Measurements from ENCODE around the gene ATP6V1E1. TPM values are rescaled to one million over a fixed set of nuclear protein-coding genes. Genes with fewer than 3 reads are reported as not detected.
"Not testable (repeated sequence)": the region's sequence is repeated elsewhere in the genome, so short reads cannot be mapped to it uniquely, and the experiment has no call there.

ATP6V1E1 gene
- total and polyA plus RNA-seq, 5 experiments from 2014 or later = 66.6 to 98.6 (median 86.9) TPM

- Mint-ChIP-seq H3K4me1 (no peaks in the 10 kb centered on the region), H3K27me3 (peaks cover 0 to 4% (median under 1%) of the 10 kb centered on the region in 5 donors), H3K4me3 (no peak overlapping the region), H3K36me3 (peaks cover 0 to 2% (median 0%) of the 10 kb centered on the region in 3 donors), H3K27ac (no peak overlapping the region), H3K9me3 (no peaks in the 10 kb centered on the region)
- no peak for ATAC-seq
- POLR2A ChIA-PET = no interaction called here
- no peak for DNase-seq
Observed at GRCh38 chr22:17576470-17576869, 52.1 kb downstream of the ATP6V1E1 start.

- H3K4me3 Mint-ChIP-seq = no peak overlapping the region
- POLR2A ChIA-PET = no interaction called here
- peaks cover 2 to 12% (median 6%) of the 10 kb centered on the region in 5 donors for H3K27me3 Mint-ChIP-seq
- no peak overlapping the region for H3K27ac Mint-ChIP-seq
- DNase-seq (no peak), ATAC-seq (no peak)
- H3K36me3 Mint-ChIP-seq = peaks cover 0 to 2% (median 0%) of the 10 kb centered on the region in 3 donors
- peaks cover 0 to 3% (median 0%) of the 10 kb centered on the region in 4 donors for H3K4me1 Mint-ChIP-seq
- H3K9me3 Mint-ChIP-seq = no peaks in the 10 kb centered on the region
Observed at GRCh38 chr22:17575681-17576080, 52.9 kb downstream of the ATP6V1E1 start.

- Mint-ChIP-seq H3K27me3 (peaks cover 2 to 14% (median 11%) of the 10 kb centered on the region in 5 donors), H3K9me3 (no peaks in the 10 kb centered on the region), H3K4me3 (no peak overlapping the region), H3K4me1 (peaks cover 0 to 4% (median 0%) of the 10 kb centered on the region in 4 donors), H3K36me3 (peaks cover 0 to 2% (median 0%) of the 10 kb centered on the region in 3 donors), H3K27ac (no peak overlapping the region)
- DNase-seq = no peak
- ATAC-seq = no peak
- POLR2A ChIA-PET = no interaction called here
Observed at GRCh38 chr22:17575151-17575550, 53.4 kb downstream of the ATP6V1E1 start.

GRCh38 chr22:17570851-17571631 is 57.5 kb downstream of the ATP6V1E1 start:
- Mint-ChIP-seq H3K36me3 (no peaks in the 10 kb centered on the region), H3K4me1 (peaks cover 0 to 4% (median 0%) of the 10 kb centered on the region in 4 donors), H3K27me3 (peaks cover 1 to 17% (median 11%) of the 10 kb centered on the region in 5 donors), H3K4me3 (no peak overlapping the region), H3K9me3 (no peaks in the 10 kb centered on the region), H3K27ac (peak overlapping the region in 1 of 10 donors; percentile 53)
- ATAC-seq (no peak), DNase-seq (no peak)
- POLR2A ChIA-PET = no interaction called here

GRCh38 chr22:17569971-17570511 is 58.5 kb downstream of the ATP6V1E1 start:
- no peak for DNase-seq
- H3K4me1 Mint-ChIP-seq = peaks cover 0 to 6% (median 0%) of the 10 kb centered on the region in 4 donors
- no peaks in the 10 kb centered on the region for H3K9me3 Mint-ChIP-seq
- no peak overlapping the region for H3K27ac Mint-ChIP-seq
- POLR2A ChIA-PET = no interaction called here
- H3K4me3 Mint-ChIP-seq = no peak overlapping the region
- no peaks in the 10 kb centered on the region for H3K36me3 Mint-ChIP-seq
- H3K27me3 Mint-ChIP-seq = peaks cover 2 to 16% (median 11%) of the 10 kb centered on the region in 5 donors
- no peak for ATAC-seq

- ATAC-seq = no peak
- Mint-ChIP-seq H3K4me1 (peaks cover 0 to 6% (median 0%) of the 10 kb centered on the region in 4 donors), H3K9me3 (no peaks in the 10 kb centered on the region), H3K4me3 (no peak overlapping the region), H3K27ac (no peak overlapping the region), H3K36me3 (no peaks in the 10 kb centered on the region), H3K27me3 (peaks cover 4 to 15% (median 14%) of the 10 kb centered on the region in 5 donors)
- POLR2A ChIA-PET = no interaction called here
- no peak for DNase-seq
Observed at GRCh38 chr22:17566776-17567175, 61.8 kb downstream of the ATP6V1E1 start.

- peaks cover 3 to 12% (median 10%) of the 10 kb centered on the region in 5 donors for H3K27me3 Mint-ChIP-seq
- H3K27ac Mint-ChIP-seq = peak overlapping the region in 1 of 10 donors; percentile 24
- H3K4me1 Mint-ChIP-seq, ATAC-seq, DNase-seq, H3K4me3 Mint-ChIP-seq, POLR2A ChIA-PET, H3K36me3 Mint-ChIP-seq, H3K9me3 Mint-ChIP-seq: not testable (repeated sequence)
Observed at GRCh38 chr22:17566016-17566687, 62.4 kb downstream of the ATP6V1E1 start.

- Mint-ChIP-seq H3K27ac (no peak overlapping the region), H3K4me3 (no peak overlapping the region), H3K9me3 (peaks cover 0 to 1% (median 0%) of the 10 kb centered on the region in 9 donors), H3K27me3 (peaks cover 0 to 5% (median 2%) of the 10 kb centered on the region in 5 donors), H3K36me3 (peaks cover 0 to 2% (median 0%) of the 10 kb centered on the region in 3 donors), H3K4me1 (peaks cover 0 to 2% (median 0%) of the 10 kb centered on the region in 4 donors)
- POLR2A ChIA-PET = no interaction called here
- no peak for ATAC-seq
- DNase-seq = no peak
Observed at GRCh38 chr22:17563936-17564391, 64.6 kb downstream of the ATP6V1E1 start.

GRCh38 chr22:17562906-17563870 is 65.4 kb downstream of the ATP6V1E1 start, which contains the start of gene SLC25A18:
TSS of gene SLC25A18 (plus strand) at chr22:17563498. CDS start at chr22:17579945, 16,447 bp downstream.
- Mint-ChIP-seq H3K27ac (no peak within 1 kb of the TSS), H3K36me3 (peaks cover 0 to 3% (median 0%) of the 10 kb centered on the region in 3 donors), H3K9me3 (peaks cover 0 to 1% (median 0%) of the 10 kb centered on the region in 9 donors), H3K4me3 (no peak within 1 kb of the TSS), H3K27me3 (peaks cover 0 to 5% (median 2%) of the 10 kb centered on the region in 5 donors), H3K4me1 (peaks cover 0 to 2% (median 0%) of the 10 kb centered on the region in 4 donors)
- no peak for ATAC-seq
- POLR2A ChIA-PET = no interaction called here
- no peak for DNase-seq

- H3K4me3 Mint-ChIP-seq = no peak overlapping the region
- no peak overlapping the region for H3K27ac Mint-ChIP-seq
- peaks cover 0 to 3% (median 0%) of the 10 kb centered on the region in 3 donors for H3K36me3 Mint-ChIP-seq
- DNase-seq (no peak), ATAC-seq (no peak)
- H3K4me1 Mint-ChIP-seq = no peaks in the 10 kb centered on the region
- peaks cover 0 to 1% (median 0%) of the 10 kb centered on the region in 9 donors for H3K9me3 Mint-ChIP-seq
- peaks cover 0 to 5% (median 2%) of the 10 kb centered on the region in 5 donors for H3K27me3 Mint-ChIP-seq
- POLR2A ChIA-PET = no interaction called here
Observed at GRCh38 chr22:17559188-17559587, 69.4 kb downstream of the ATP6V1E1 start.

- peaks cover 0 to 3% (median 0%) of the 10 kb centered on the region in 3 donors for H3K36me3 Mint-ChIP-seq
- no peak for DNase-seq
- H3K27ac Mint-ChIP-seq = no peak overlapping the region
- no peak overlapping the region for H3K4me3 Mint-ChIP-seq
- ATAC-seq = no peak
- peaks cover 0 to 2% (median 0%) of the 10 kb centered on the region in 5 donors for H3K27me3 Mint-ChIP-seq
- no peaks in the 10 kb centered on the region for H3K9me3 Mint-ChIP-seq
- POLR2A ChIA-PET = no interaction called here
- H3K4me1 Mint-ChIP-seq = no peaks in the 10 kb centered on the region
Observed at GRCh38 chr22:17554814-17555213, 73.7 kb downstream of the ATP6V1E1 start.

GRCh38 chr22:17552737-17553136 is 75.8 kb downstream of the ATP6V1E1 start:
- DNase-seq (no peak), ATAC-seq (no peak)
- no peaks in the 10 kb centered on the region for H3K27me3 Mint-ChIP-seq
- peaks cover 0 to 3% (median under 1%) of the 10 kb centered on the region in 4 donors for H3K4me1 Mint-ChIP-seq
- no peaks in the 10 kb centered on the region for H3K36me3 Mint-ChIP-seq
- H3K4me3 Mint-ChIP-seq = no peak overlapping the region
- H3K27ac Mint-ChIP-seq = peak overlapping the region in 1 of 10 donors; percentile 9
- POLR2A ChIA-PET = no interaction called here
- no peaks in the 10 kb centered on the region for H3K9me3 Mint-ChIP-seq
